Coronary artery (tissue), 2 donors: ENCODE data around the gene TMEM52B.
"Not testable (repeated sequence)": the region's sequence is repeated elsewhere in the genome, so short reads cannot be mapped to it uniquely, and the experiment has no call there.

Experiments used
- DNase-seq: peaks from one replicate; pipeline ENCODE4 v3.0.0-alpha.2; 2017; ENCODE audit warnings: low spot score
- H3K27ac ChIP-seq, 2 donors: fragments of 200-600 bp; sonication (generic); one replicate each; pipeline ENCODE4 v1.5.1; 2016 to 2019
- H3K4me3 ChIP-seq: fragments of 200-600 bp; sonication (generic); 2 replicates; pipeline ENCODE4 v1.5.1; 2016; ENCODE audit warnings: mild to moderate bottlenecking, moderate library complexity
- TF ChIP-seq, protein P1 (sequence below): fragments of 200-600 bp; sonication (generic); IDR thresholded peaks from one replicate; pipeline ENCODE4 v1.5.1; 2019; ENCODE audit warnings: antibody characterized with exemption

The TMEM52B gene

DNA sequence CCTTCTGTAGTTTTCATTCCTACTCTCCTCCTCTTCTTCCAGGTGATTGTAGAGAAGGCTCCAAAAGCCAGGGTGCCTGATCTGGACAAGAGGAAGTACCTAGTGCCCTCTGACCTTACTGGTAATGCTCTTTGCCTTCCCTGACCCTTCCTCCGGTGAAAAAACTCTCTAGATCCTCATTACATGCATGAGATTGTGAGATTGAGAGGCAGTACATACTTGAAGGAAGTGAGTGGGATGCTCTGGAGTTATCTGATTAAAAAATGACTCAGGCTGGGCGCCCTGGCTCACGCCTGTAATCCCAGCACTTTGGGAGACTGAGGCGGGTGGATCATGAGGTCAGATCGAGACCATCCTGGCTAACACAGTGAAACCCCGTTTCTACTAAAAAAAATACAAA is 39.2 kb downstream of the TMEM52B start:
- Histone ChIP-seq H3K27ac (peak overlapping the region in 1 of 2 donors; percentile 8), H3K4me3 (no peak overlapping the region)
- TF ChIP-seq, protein P1, sequence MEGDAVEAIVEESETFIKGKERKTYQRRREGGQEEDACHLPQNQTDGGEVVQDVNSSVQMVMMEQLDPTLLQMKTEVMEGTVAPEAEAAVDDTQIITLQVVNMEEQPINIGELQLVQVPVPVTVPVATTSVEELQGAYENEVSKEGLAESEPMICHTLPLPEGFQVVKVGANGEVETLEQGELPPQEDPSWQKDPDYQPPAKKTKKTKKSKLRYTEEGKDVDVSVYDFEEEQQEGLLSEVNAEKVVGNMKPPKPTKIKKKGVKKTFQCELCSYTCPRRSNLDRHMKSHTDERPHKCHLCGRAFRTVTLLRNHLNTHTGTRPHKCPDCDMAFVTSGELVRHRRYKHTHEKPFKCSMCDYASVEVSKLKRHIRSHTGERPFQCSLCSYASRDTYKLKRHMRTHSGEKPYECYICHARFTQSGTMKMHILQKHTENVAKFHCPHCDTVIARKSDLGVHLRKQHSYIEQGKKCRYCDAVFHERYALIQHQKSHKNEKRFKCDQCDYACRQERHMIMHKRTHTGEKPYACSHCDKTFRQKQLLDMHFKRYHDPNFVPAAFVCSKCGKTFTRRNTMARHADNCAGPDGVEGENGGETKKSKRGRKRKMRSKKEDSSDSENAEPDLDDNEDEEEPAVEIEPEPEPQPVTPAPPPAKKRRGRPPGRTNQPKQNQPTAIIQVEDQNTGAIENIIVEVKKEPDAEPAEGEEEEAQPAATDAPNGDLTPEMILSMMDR = no peak
- no peak for DNase-seq

DNA sequence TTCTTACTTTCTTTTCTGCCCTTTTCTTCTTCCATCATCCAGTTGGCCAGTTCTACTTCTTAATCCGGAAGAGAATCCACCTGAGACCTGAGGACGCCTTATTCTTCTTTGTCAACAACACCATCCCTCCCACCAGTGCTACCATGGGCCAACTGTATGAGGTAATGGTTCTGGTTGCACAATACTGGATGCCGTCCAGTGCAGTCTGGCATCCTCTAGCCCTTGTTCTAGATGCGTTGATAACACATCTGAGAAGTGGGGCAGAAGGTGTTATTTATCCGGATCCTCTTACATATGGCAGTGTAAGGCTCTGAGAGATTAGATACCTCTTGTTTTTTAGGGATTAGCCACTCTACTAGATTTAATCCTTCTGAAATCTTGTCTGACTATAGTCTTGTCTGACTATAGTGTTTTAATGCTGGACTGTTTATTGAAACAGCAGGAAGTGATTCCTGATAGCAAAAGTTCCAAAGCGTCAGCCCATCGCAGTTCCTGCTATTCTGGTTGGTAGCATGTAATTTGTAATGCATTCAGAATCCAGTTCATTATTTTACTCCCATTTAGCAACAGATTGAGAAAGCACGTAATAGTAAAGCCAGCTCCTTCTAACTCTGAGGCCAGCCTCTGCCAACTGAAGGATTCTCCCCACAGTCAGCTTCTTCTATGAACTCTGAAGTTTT is 41.7 kb downstream of the TMEM52B start:
- TF ChIP-seq, protein P1 = no peak
- no peak for DNase-seq
- H3K4me3 ChIP-seq = peak overlapping the region; percentile 18

DNA sequence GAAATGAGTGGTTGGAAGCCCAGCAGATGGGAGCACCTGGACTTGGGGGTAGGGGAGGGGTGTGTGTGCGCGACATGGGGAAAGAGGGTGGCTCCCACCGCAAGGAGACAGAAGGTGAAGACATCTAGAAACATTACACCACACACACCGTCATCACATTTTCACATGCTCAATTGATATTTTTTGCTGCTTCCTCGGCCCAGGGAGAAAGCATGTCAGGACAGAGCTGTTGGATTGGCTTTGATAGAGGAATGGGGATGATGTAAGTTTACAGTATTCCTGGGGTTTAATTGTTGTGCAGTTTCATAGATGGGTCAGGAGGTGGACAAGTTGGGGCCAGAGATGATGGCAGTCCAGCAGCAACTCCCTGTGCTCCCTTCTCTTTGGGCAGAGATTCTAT is 43.0 kb downstream of the TMEM52B start:
- H3K27ac ChIP-seq = no peak overlapping the region
- DNase-seq = no peak
- TF ChIP-seq, protein P1 = no peak
- no peak overlapping the region for H3K4me3 ChIP-seq

More for the DNA sequence above, 41.7 kb downstream of the TMEM52B start:
- H3K27ac ChIP-seq = peak overlapping the region; percentile 62 to 83

DNA sequence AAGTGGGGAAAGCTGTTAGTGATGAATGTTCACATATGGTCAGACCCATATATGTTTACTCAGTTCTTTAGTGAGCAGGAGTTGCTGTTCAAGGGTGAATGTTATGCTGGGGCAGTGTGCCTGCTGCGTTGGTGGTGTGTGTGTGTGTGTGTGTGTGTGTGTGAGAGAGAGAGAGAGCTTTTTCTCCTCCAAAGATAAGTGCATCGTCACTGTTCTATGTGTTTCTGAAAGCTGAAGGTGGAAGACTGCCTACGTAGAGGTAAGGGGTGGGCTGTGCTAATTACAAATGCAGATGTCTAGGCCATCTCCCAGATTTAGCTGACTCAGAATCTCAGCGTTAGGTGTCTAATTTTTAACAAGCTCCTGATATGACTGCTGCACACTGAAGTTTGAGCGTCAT is 44.4 kb downstream of the TMEM52B start:
- H3K4me3 ChIP-seq = no peak overlapping the region
- no peak overlapping the region for H3K27ac ChIP-seq
- DNase-seq = no peak
- TF ChIP-seq, protein P1 = no peak

DNA sequence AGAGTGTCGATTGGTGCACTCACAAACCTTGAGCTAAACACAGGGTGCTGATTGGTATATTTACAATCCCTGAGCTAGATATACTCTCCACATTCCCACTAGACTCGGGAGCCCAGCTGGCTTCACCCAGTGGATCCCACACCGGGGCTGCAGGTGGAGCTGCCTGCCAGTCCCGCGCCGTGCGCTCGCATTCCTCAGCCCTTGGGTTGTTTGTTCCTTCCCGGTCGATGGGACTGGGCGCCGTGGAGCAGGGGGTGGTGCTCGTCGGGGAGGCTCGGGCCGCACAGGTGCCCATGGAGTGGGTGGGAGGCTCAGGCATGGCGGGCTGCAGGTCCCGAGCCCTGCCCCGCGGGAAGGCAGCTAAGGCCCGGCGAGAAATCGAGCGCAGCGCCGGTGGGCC is 46.6 kb downstream of the TMEM52B start:
- DNase-seq, H3K4me3 ChIP-seq, H3K27ac ChIP-seq: not testable (repeated sequence)

DNA sequence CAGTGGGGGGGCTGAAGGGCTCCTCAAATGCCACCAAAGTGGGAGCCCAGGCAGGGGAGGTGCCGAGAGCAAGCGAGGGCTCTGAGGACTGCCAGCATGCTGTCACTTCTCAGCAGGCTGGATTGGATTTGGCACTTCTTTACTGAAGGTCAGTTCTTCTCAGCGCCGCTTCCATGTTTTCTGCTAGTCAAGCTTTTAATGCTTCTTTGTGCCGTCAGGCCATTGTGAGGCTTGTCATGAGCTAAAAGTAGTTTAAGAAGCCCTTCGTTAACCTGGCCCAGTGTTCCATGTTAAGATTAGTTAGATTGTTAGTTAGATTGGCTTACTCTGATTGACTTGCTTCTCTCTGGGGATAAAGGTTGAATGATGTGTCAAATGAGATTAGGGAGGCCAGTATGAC is 47.3 kb downstream of the TMEM52B start:
- H3K4me3 ChIP-seq = no peak overlapping the region
- TF ChIP-seq, protein P1 = no peak
- DNase-seq = no peak
- H3K27ac ChIP-seq = no peak overlapping the region

DNA sequence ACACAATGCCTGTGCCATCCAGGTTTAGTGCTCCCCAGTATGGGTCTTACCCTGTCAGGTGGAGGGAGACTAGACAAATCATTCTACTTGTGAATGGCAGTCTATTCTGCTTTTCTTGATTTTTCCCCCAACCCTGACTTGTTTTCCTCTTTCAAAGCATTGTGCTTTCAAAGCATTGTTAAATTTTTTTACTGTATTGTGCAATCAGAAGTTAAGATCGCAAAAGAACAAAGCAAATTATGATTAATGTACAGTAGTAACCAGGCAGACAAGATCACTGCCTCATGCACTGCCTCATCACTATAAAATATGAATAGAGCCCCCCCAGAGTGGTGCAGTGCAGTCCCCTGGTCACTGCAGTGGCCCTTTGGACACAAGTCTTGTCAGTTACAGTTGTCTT is 47.9 kb downstream of the TMEM52B start:
- TF ChIP-seq, protein P1 = no peak
- DNase-seq = no peak
- H3K27ac ChIP-seq = no peak overlapping the region
- H3K4me3 ChIP-seq = no peak overlapping the region
